GM12892 (cell line): ENCODE results near the gene OXSM.
A peak's percentile ranks its signal among the peaks of the same experiment; 100 is the strongest.

Experiments
- DNase-seq: peaks from one replicate; pipeline ENCODE4 v3.0.0; 2011; ENCODE audit not compliant: insufficient read length
- FAIRE-seq: peaks from 2 replicates; lab custom pipeline; 2011; peaks lifted over from hg19 to GRCh38; lab: Jason Lieb, UNC
- POLR2A ChIP-seq: IDR thresholded peaks from 2 replicates; pipeline ENCODE4 v1.6.1; 2011; ENCODE audit warnings: low read depth, low read length, control low read depth
- POLR2AphosphoS5 ChIP-seq: IDR thresholded peaks from 2 replicates; pipeline ENCODE4 v1.6.1; 2011; ENCODE audit warnings: low read depth, low read length, control low read depth
- TAF1 ChIP-seq: IDR thresholded peaks from 2 replicates; pipeline ENCODE4 v1.6.1; 2011; ENCODE audit warnings: low read depth, mild to moderate bottlenecking, control low read depth, low read length, borderline replicate concordance

The OXSM gene

DNA sequence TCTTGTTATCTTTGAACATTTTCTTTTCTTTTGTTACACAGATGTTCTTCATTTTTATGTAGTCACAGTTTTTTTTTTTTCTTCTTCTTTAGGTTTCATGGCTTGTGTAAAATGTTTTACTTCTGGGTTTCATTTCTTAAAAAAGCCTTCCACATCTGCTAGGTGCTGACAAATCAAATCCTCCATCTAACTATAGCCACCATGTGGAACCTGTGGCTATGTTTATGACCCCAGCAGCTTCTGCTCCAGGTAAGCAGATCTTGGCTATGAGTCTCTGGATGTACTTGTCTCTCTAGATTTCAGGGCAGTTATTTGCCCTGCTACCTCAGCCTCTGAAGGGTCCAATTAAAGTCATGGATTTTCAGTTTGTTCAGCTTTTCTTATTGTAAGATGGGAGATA, 44.5 kb downstream of the OXSM start:
- peak; percentile 9 for FAIRE-seq
- TF ChIP-seq POLR2AphosphoS5: no peak
- TF ChIP-seq TAF1: no peak
- no peak for TF ChIP-seq POLR2A
- DNase-seq: no peak

DNA sequence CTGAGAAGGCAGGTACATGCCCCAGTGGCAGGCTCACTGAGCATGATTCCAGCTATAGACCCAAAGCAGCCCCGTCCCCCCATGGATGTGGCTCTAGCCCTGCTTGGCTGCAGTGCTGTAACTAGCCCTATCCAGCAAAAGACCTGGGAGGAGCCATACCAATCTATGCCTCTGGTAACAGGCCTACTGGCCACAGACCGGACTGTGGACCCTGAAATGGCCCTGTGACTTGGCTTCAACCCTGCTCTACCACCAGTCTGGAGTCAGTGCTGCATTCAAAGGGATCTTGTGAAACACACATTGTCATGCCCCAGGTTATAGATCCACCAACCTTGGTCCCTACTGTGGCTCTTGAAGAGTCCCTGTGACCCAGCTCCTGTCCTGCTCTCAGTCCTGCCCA, 46.7 kb downstream of the OXSM start:
- TF ChIP-seq POLR2A (no peak), POLR2AphosphoS5 (no peak), TAF1 (no peak)
- DNase-seq (no peak), FAIRE-seq (peak; percentile 5)

DNA sequence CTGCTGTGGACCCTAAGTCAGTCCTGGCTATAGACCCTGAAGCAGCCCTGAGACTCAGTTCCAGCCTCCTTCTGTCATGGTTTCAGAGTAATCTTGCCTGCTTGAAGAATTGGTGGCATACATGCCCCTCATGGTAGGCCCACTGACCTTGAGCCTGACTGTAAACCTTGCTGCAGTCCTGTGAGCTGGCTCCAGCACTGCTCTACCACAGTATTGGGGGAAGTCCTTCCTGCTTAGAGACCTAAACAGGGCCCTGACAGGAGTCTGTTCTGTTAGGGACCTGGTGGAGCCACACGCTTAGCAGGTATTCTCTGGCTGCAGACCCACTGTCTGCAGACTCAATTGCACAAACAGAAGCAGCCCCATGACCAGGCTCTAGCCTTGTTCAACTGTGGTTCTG, 47.1 kb downstream of the OXSM start:
- FAIRE-seq (no peak), DNase-seq (no peak)
- TF ChIP-seq TAF1: no peak
- no peak for TF ChIP-seq POLR2A
- TF ChIP-seq POLR2AphosphoS5: no peak

DNA sequence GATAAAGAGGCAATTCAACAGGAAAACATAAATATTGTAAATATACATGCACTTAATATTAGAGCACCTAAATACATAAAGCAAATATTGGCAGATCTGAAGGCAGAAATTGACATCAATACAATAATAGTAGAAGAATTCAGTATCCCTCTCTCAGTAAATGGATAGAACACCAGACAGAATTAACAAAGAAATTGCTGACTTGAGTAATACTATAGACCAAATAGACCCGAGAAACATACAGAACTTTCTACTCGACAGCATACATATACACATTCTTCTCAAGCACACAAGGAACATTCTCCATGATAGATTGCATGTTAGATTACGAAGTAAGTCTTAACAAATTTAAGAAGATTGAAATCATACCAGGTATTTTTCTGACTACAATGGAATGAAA, 50.2 kb downstream of the OXSM start:
- no peak for FAIRE-seq
- TF ChIP-seq POLR2AphosphoS5 (no peak), TAF1 (no peak), POLR2A (no peak)
- DNase-seq: no peak

DNA sequence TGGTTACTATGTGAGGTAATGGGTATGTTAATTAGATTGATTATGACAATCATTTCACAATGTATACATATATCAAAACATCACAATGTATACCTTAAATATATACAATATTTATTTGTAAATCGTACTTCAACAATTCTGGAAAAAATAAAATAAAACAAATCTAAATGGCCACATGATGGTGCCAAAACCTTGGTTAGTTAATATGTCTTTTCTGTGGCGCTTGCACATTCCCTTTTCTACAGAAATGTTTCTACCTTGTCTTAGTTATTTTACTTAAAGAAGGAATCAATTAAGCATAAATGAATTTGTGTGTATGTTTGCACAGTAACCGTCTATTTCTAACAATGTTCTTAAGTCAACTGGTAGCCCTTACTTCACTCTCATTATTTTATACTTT, 53.4 kb downstream of the OXSM start:
- no peak for TF ChIP-seq POLR2A
- TF ChIP-seq POLR2AphosphoS5: no peak
- TF ChIP-seq TAF1: no peak

More for the DNA sequence above, 53.4 kb downstream of the OXSM start:
- DNase-seq (no peak), FAIRE-seq (no peak)
